HepG2 (cell line): ENCODE results near the gene TNFRSF13B. TPM values are rescaled to one million over a fixed set of nuclear protein-coding genes. Genes with fewer than 3 reads are reported as not detected.

ENCODE experiments used
- ATAC-seq: fragments of 200-7000 bp; cut with Tn5 transposase; 3 replicates; pipeline ENCODE4 v1.9.1; 2020; ENCODE audit warnings: mild to moderate bottlenecking, moderate library complexity
- BruUV-seq: library from RNA; stranded (reverse); fragments of 400-500 nt; replicated peaks from 2 replicates; lab custom pipeline; 2021; lab: Mats Ljungman, UMichigan
- CTCF ChIA-PET: fragments of 300-600 bp; formaldehyde crosslinking; extraction: SDS; loops from one replicate; lab custom pipeline; 2021; ENCODE audit warnings: low total read pairs, inconsistent platforms, low intra/inter-chr PET ratio; lab: Yijun Ruan, JAX
- POLR2A ChIA-PET: fragments of 350-600 bp; sonication (Branson Sonifier 250); formaldehyde crosslinking; loops from one replicate; lab custom pipeline; 2020; ENCODE audit warnings: antibody characterized with exemption, inconsistent platforms; lab: Yijun Ruan, JAX
- DNase-seq: peaks from one replicate; pipeline ENCODE4 v3.0.0-alpha.2; 2015; ENCODE audit warnings: low spot score
- FAIRE-seq: peaks from 3 replicates; lab custom pipeline; 2011; peaks lifted over from hg19 to GRCh38; lab: Jason Lieb, UNC
- H2AFZ ChIP-seq: one replicate; pipeline ENCODE4 v1.6.1; 2011; ENCODE audit warnings: low read length, inconsistent platforms
- H3K27ac ChIP-seq: fragments of 300-600 bp; 3 replicates; pipeline ENCODE4 v1.8.0; 2011; ENCODE audit warnings: mixed run types, mild to moderate bottlenecking, mixed read lengths, low read length, inconsistent platforms; ENCODE audit not compliant: insufficient read depth; ENCODE audit errors: extremely low read length
- H3K27me3 ChIP-seq, 2 experiments: fragments of 200-600 bp in 1 of 2; 2 replicates in 1 of 2; 3 replicates in 1 of 2; pipeline versions ENCODE4 v1.6.0 to v1.8.0; 2011; ENCODE audit warnings: low read length in 2 of 2, mild to moderate bottlenecking in 2 of 2, moderate library complexity in 2 of 2, inconsistent platforms in 1 of 2; ENCODE audit not compliant: insufficient read depth in 2 of 2, control insufficient read depth in 1 of 2
- H3K36me3 ChIP-seq, 2 experiments: fragments of 200-600 bp in 1 of 2; replicated peaks in 1 of 2; 2 replicates in 1 of 2; 3 replicates in 1 of 2; pipeline versions ENCODE4 v1.5.1 to v1.8.0; 2011; ENCODE audit warnings: low read length in 2 of 2, inconsistent platforms in 1 of 2; ENCODE audit not compliant: insufficient read depth in 2 of 2, control insufficient read depth in 1 of 2
- H3K4me1 ChIP-seq: 2 replicates; pipeline ENCODE4 v1.5.1; 2012; ENCODE audit warnings: low read length, inconsistent platforms; ENCODE audit not compliant: insufficient read depth
- H3K4me2 ChIP-seq: 2 replicates; pipeline ENCODE4 v1.6.0; 2011; ENCODE audit warnings: low read depth, low read length, inconsistent platforms
- H3K4me3 ChIP-seq, 3 experiments: fragments of 200-600 bp in 1 of 3; sonication (generic), shearing (Covaris generic) in 1 of 3; replicated peaks in 1 of 3; 2 replicates each; pipeline ENCODE4 v1.5.1; 2011 to 2016; ENCODE audit warnings: low read length in 3 of 3, inconsistent platforms in 2 of 3, low read depth in 2 of 3, mild to moderate bottlenecking in 2 of 3, control low read depth in 1 of 3, mixed read lengths in 1 of 3; ENCODE audit not compliant: insufficient read depth in 1 of 3
- H3K79me2 ChIP-seq: one replicate; pipeline ENCODE4 v1.6.1; 2011; ENCODE audit warnings: low read length, inconsistent platforms; ENCODE audit not compliant: insufficient read depth
- H3K9ac ChIP-seq: 2 replicates; pipeline ENCODE4 v1.6.0; 2011; ENCODE audit warnings: mild to moderate bottlenecking, low read depth, low read length, inconsistent platforms; ENCODE audit not compliant: insufficient read depth
- H3K9me3 ChIP-seq: 2 replicates; pipeline ENCODE4 v1.5.1; 2012; ENCODE audit warnings: mild to moderate bottlenecking, low read length
- H4K20me1 ChIP-seq: 2 replicates; pipeline ENCODE4 v1.6.0; 2011; ENCODE audit warnings: inconsistent platforms, mild to moderate bottlenecking, low read length, moderate library complexity; ENCODE audit not compliant: insufficient read depth
- CTCF ChIP-seq: sonication (generic); formaldehyde crosslinking; IDR thresholded peaks from 2 replicates; pipeline ENCODE4 v1.5.0; 2020; ENCODE audit warnings: mild to moderate bottlenecking, missing genetic modification reagents, moderate library complexity
- HNRNPL ChIP-seq: fragments of 200-400 bp; formaldehyde crosslinking; IDR thresholded peaks from 2 replicates; pipeline ENCODE4 v1.6.1; 2017; ENCODE audit warnings: mild to moderate bottlenecking, low read depth, low read length
- KDM5B ChIP-seq: sonication (generic); formaldehyde crosslinking; IDR thresholded peaks from 2 replicates; pipeline ENCODE4 v1.4.0; 2020; ENCODE audit warnings: missing genetic modification reagents, mild to moderate bottlenecking, borderline replicate concordance
- MIER3 ChIP-seq: IDR thresholded peaks from 2 replicates; pipeline ENCODE4 v1.6.1; 2016; ENCODE audit warnings: missing compliant biosample characterization, borderline replicate concordance
- MIXL1 ChIP-seq: IDR thresholded peaks from 2 replicates; pipeline ENCODE4 v1.6.1; 2016
- NR2F2 ChIP-seq: IDR thresholded peaks from 2 replicates; pipeline ENCODE4 v1.6.1; 2012; ENCODE audit warnings: low read depth, inconsistent platforms, borderline replicate concordance
- RAD21 ChIP-seq: fragments of 450-650 bp; formaldehyde crosslinking; IDR thresholded peaks from 2 replicates; pipeline ENCODE4 v1.5.0; 2020; ENCODE audit warnings: mild to moderate bottlenecking
- SALL1 ChIP-seq: sonication (generic); formaldehyde crosslinking; IDR thresholded peaks from 2 replicates; pipeline ENCODE4 v1.8.0; 2022; ENCODE audit warnings: mild to moderate bottlenecking, missing genetic modification reagents
- SMC3 ChIP-seq: IDR thresholded peaks from 2 replicates; pipeline ENCODE4 v1.6.1; 2011; ENCODE audit warnings: low read length, improper control_type of control experiment
- STAG1 ChIP-seq: sonication (generic); formaldehyde crosslinking; IDR thresholded peaks from 2 replicates; pipeline ENCODE4 v1.4.0; 2020; ENCODE audit warnings: missing genetic modification reagents
- YY1 ChIP-seq: IDR thresholded peaks from 2 replicates; pipeline ENCODE4 v1.6.1; 2011; ENCODE audit warnings: low read length, low read depth, moderate library complexity, mild to moderate bottlenecking; ENCODE audit not compliant: insufficient read depth, insufficient replicate concordance
- ZNF687 ChIP-seq: sonication (generic); formaldehyde crosslinking; IDR thresholded peaks from 2 replicates; pipeline ENCODE4 v1.5.1; 2020; ENCODE audit warnings: mild to moderate bottlenecking, missing genetic modification reagents, moderate library complexity
- ZNF768 ChIP-seq: sonication (generic); formaldehyde crosslinking; IDR thresholded peaks from 2 replicates; pipeline ENCODE4 v1.4.0; 2020; ENCODE audit warnings: missing genetic modification reagents
- WGBS: methylation state at CpG from one replicate; pipeline ENCODE4 v1.1.6; 2017; ENCODE audit warnings: low lambda C conversion rate; 5-methylcytosine and 5-hydroxymethylcytosine counted together
- in situ Hi-C: cut with HindIII; loops from 2 replicates; pipeline ENCODE4 v1.10.0; 2017; ENCODE audit warnings: low pct_unique_long_range_greater_than_20kb; ENCODE audit not compliant: extremely low pct_ligation_motif_present
- intact Hi-C: fragments of 100-400 bp; cut with micrococcal nuclease; formaldehyde crosslinking; loops from one replicate; pipeline ENCODE4 v1.10.0; 2022; ENCODE audit not compliant: unreplicated experiment
- polyA plus RNA-seq, 8 experiments: library from polyadenylated mRNA; depleted of rRNA in 3 of 8; stranded (reverse) in 7 of 8; unstranded in 1 of 8; fragments of >200 nt; fragmentation: Illumina TruSeq in 4 of 8; extraction: Trizol in 4 of 8; gene quantifications; 2 replicates each; pipeline versions ENCODE4 v1.2.1 to v1.2.3, GENCODE V29; 2011 to 2016; ENCODE audit warnings: low read depth in 4 of 8, missing spikeins in 1 of 8, mixed read lengths in 1 of 8; ENCODE audit not compliant: insufficient read depth in 1 of 8
- total RNA-seq, 5 experiments: library from RNA; depleted of rRNA; stranded (reverse); fragments of >200 nt; fragmentation: Illumina TruSeq; extraction: Trizol; gene quantifications; 2 replicates each; pipeline ENCODE4 v1.2.3, GENCODE V29; 2016; ENCODE audit warnings: low read depth in 1 of 5

The TNFRSF13B gene
- total and polyA plus RNA-seq, 2 of the 13 experiments (the other 11 are each of a cell fraction or from before 2014, with no cell fraction given) = not detected

- Histone ChIP-seq H3K9me3 (no peaks in the 10 kb centered on the region), H3K4me3 (no peak overlapping the region), H2AFZ (no peak overlapping the region), H4K20me1 (no peaks in the 10 kb centered on the region), H3K79me2 (no peaks in the 10 kb centered on the region), H3K27ac (no peak overlapping the region), H3K36me3 (no peaks in the 10 kb centered on the region), H3K4me2 (no peak overlapping the region), H3K27me3 (peaks cover 0 to 4% of the 10 kb centered on the region in 2 experiments; a peak in 2 of 5 replicates), H3K4me1 (no peaks in the 10 kb centered on the region), H3K9ac (no peak overlapping the region)
- peak; percentile 54 for DNase-seq
- ChIA-PET POLR2A (no interaction called here), CTCF (interaction anchor here (0.6 to 0.9 kb wide), 2 partner anchors 69 kb away, joined by 3 read pairs; no protein-coding TSS in a partner anchor)
- intact Hi-C loops (no loop called here), in situ Hi-C loops (no loop called here)
- ATAC-seq = peak; percentile 88
- no TSS peak for BruUV-seq
- TF ChIP-seq YY1 (peak; percentile 50), MIER3 (CRISPR knock-in tag) (no peak), SMC3 (peak; percentile 19; the same call in 1 of the 2 replicates), RAD21 (peak; percentile 45; the same call in 1 of the 2 replicates), CTCF (CRISPR knock-in tag) (peak; percentile 86), SALL1 (CRISPR knock-in tag) (peak; percentile 34; the same call in 1 of the 2 replicates), NR2F2 (no peak), ZNF768 (CRISPR knock-in tag) (peak; percentile 54), ZNF687 (CRISPR knock-in tag) (peak; percentile 30), HNRNPL (peak; percentile 68; the same call in 1 of the 2 replicates), STAG1 (peak; percentile 55), KDM5B (0 out of 2 replicates have a peak, but pooled peaks have one; percentile 26), MIXL1 (CRISPR knock-in tag) (no peak)
- FAIRE-seq = no peak
- WGBS = 13% methylated on average over 13 of the region's 16 CpGs
Measured at GRCh38 chr17:16991349-16992009, 19.6 kb upstream of the TNFRSF13B start.
